GM21390 (cell line): ENCODE results near the gene PPP4R1.
A peak's percentile ranks its signal among the peaks of the same experiment; 100 is the strongest.
"Not testable (repeated sequence)": the region's sequence is repeated elsewhere in the genome, so short reads cannot be mapped to it uniquely, and the experiment has no call there.

ENCODE experiments used
- ATAC-seq: cut with Tn5 transposase; IDR thresholded peaks from one replicate; pipeline ENCODE4 v1.9.1; 2021; ENCODE audit not compliant: unreplicated experiment

PPP4R1 gene

DNA sequence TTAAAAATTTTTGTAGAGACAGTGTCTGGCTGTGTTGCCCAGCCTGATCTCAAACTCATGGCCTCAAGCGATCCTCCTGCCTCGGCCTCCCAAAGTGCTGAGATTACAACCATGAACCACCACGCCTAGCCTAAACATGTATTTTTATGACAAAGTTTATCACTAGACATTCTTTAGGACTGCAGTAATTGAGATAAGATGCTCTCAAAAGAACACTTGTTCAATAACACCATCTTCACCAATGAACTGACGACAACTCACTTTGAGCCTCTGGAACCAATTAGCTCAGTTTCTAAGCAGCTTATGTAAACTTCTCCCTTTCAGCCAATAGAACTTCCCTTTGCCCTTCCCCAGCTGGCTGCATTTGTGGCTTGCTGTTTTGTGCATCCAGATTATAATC is 15.3 kb upstream of the PPP4R1 start:
- ATAC-seq = no peak

DNA sequence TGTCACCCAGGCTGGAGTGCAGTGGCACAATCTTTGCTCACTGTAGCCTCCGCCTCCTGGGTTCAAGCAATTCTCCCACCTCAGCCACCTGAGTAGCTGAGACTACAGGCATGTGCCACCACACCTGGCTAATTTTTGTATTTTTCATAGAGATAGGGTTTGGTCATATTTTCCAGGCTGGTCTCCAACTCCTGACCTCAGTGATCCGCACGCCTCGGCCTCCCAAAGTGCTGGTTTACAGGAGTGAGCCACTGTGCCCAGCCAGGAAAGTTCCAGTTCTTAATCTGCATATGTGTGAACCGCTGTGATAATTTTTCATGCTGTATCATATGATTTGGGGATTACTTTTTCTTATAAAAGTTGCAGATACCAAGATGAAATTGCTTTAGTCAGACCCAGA is 14.6 kb upstream of the PPP4R1 start:
- no peak for ATAC-seq

DNA sequence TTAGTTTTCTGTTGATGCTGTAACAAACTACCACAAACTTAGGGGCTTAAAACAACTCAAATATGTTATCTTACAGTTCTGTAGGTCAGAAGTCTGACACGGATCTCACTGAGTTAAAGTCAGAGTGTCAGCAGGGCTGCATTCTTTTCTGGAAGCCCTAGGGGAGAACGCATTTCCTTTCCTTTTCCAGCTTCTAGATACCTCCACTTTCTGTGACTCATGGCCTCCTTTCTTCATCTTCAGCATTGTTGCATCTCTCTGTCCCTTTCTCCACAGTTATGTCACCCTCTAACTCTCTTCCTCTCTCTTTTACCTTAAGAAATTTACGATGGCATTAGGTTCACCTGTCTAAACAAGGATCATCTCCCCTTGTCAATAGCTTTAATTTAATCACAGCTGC is 13.3 kb upstream of the PPP4R1 start:
- ATAC-seq = no peak

DNA sequence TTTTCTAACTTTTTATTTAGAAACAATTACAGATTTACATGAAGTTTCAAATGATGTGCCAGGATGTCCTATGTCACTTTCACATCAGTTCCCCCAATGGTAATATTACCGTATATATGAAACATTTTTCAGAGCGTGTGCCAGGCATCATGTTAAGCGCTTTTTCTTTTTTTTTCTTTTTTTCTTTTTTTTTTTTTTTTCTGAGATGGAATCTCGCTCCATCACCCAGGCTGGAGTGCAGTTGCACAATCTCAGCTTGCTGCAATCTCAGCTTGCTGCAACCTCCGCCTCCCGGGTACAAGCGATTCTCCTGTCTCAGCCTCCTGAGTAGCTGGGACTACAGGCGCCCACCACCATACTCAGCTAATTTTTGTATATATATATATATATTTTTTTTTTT is 5.6 kb upstream of the PPP4R1 start:
- no peak for ATAC-seq

DNA sequence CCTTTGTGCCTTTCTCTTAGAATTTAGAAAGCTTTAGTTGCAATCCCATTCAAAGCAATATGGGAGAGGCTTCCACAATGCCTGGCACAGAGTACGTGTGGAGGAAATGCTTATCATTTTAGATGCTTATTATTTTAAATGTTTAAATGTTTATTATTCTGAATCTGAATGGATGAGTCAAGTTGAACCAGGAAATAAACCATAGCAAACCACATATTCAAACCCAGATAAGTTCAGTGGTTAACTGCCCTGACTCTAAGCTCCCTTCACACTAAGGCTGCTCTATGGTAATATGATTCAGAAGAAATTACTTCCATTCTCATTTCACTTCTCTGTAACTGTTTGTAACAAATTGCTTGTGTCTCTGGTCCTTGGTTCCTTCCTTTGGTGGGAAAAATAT is 5.2 kb upstream of the PPP4R1 start:
- ATAC-seq = no peak

DNA sequence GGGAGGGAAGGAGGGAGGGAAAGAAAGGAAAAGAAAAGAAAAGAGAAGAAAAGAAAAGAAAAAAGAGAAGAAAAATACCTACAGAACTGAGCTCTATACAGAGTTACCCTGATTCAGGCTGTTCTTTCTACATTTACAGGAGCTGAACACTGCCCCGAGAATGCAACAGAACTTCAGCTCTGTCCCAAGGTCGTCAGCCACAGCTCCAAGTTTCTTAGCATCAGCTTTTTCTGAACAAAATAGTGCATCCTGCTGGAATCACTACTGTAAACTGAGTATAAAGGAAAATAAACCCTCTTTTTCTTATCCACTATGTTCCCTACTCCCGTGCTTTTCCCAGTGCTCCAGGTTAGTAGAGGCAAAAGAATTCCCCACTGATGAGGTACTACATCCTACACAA is 4.7 kb upstream of the PPP4R1 start:
- no peak for ATAC-seq

DNA sequence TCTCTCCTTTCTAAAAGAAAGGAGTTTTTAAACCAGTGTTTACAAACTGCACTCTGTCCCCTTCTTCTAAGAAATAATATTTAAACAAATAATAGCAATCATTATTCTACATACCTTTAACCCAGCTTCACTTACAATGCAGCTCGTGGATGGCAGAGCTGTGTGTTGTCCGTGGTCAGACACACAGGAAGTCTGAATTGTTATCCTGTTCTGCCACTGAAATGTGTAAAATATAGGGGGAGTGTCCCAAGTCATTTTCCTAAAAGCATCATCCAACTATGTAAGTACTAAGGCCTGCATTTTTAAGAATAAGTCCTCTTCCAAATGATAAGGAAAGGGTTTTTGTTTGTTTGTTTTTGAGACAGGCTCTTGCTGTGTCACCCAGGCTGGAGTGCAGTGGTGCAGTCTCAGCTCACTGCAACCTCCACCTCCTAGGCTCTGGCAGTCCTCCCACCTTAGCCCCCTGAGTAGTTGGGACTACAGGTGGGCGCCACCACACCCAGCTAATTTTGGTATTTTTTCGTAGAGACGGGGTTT is 2.7 kb upstream of the PPP4R1 start:
- ATAC-seq = no peak

DNA sequence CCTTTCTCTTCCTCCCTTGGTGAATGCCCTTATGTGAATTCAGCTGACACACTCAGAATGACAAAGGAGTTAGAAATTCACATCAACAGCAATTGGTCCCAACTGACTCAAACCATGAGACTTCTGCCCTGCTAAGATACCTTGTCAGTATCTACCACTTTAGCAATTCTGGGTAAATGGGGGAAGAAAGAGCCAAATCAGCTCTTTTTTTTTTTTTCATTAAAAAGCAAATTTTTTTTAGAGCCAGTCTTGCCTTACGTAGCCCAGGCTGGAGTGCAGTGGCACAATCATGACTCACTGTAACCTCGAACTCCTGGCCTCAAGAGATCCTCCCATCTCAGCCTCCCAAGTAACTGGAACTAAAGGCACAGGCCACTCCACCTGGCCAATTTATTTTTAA is 1.7 kb upstream of the PPP4R1 start:
- ATAC-seq = no peak

DNA sequence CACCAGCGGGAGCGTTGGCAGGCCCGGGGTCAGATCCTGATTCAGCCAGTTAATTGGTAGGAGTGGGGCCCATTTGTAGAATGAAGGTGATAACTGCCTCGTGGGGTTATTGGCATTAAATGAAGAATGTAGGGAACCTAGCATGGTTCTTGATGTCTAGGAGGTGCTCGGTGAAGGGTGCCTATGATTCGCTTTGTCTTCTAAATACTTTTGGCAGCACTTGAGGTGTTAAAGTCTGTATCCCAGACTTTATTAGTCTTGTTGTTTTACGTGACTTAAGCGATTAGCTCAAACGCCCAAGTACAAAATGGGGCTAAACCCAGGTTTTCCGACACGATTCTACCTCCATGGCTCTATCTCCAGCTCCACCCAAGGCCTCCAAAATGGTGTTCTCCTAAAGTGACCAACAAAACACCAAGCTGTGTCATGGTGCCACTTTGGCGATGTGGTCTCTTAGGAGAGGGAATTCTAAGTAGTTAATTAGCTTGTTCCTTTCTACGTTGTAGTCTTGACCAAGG is 980 bp upstream of the PPP4R1 start:
- ATAC-seq = no peak

DNA sequence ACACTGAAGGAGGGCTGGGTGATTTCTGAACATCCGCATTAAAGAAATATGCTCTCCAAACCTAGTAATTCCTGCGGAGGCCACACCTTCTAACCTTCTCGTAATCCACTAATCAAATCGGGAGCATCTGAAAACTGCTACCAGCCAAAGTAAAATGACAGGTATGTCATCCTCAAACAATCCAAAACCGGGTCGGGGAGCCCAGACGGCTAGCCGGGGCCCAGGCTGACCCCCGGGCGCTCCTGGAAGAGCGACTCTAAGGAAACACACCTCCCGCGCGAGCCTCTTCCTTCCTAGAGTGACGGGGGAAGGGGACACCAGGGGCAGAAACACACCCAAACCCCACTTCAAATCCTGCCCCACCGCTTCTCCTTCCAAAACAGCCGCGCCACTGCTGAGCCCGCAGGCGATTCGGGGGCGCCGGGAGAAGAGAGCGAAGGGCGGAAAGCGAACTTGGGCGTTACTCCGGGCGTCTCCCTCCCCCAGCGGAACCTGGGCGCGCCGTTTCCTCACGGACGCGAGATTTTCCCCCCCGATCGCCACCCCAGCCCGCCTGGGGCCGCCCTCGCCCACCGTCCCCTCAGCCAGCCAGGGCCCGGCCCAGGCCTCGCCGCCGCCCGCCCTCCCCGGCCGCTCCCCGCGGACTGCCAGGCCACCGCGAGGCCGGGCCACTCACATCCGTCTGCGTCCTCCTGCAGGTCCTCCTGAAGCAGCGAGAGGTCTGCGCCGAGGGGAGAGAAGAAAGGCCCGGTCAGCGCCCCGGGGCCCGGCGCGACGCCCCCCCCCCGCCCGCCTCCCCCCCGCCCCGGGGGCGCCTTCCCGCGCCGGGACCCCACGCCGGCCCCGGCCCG is 584 bp downstream of the PPP4R1 start:
- ATAC-seq = peak; percentile 26

DNA sequence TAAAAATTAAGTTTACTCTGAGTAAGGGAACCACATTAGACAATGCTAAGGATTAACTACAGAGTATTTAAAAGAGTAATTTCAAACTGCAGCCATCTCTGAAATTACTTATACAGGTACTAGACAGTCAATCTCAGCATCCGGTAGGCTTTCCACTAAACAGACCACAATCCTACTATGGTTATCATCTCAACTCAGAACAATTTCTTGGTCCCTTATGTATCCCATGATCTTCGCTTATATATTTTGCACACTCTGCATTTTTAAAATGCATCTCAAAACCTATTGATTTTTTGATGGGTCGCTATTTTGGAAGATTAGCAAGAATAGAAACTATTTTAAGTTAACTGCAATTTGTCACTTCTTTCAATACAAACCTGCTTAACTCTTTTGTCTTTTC is 1.4 kb downstream of the PPP4R1 start:
- no peak for ATAC-seq

DNA sequence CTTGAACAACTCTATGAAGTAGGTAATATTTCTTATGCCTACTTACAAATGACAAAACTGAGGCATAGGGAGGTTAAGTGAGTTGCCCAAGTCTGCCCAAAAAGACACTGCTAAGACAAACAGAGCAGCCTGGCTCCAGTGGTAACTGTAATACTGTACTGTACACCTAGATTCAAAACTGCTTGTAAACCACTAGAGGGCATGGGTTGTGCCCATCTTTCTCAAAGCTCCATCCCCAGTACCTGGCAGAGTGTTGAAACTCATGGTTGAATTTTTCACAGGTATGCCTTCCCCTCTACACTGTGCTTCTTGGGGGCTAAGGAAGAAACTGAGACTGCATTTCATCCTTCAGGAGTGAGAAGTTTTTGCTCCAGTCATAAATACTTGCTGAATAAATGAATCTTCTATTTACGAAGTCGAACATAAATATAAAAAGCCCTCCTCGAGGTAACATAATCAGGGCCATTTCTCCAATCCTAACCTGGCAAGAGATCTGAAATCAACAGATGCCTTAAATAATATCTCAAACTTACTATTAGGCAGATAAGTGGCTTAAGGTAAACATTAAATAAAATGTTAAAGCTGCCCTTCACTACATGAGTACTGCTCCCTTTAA is 2.0 kb downstream of the PPP4R1 start:
- peak; percentile 46 for ATAC-seq

DNA sequence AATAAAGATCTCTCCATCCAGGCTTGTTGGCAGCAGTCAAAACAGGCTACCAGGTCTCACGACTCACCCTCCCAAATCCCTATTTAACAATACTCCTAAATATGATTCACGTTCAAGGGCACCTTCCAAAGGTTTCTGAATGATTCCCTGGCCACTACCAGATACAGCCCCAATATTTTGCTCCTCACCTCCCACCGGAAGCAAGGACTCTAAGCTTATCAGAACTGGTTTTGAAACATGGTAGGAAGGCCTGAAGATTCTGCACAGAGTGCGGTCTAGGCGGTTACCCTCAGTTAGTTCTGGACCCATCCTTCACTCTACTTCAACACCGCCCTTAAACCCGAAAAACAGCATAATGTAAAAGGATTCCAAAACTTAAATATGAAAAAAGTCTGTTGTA is 5.2 kb downstream of the PPP4R1 start:
- no peak for ATAC-seq

DNA sequence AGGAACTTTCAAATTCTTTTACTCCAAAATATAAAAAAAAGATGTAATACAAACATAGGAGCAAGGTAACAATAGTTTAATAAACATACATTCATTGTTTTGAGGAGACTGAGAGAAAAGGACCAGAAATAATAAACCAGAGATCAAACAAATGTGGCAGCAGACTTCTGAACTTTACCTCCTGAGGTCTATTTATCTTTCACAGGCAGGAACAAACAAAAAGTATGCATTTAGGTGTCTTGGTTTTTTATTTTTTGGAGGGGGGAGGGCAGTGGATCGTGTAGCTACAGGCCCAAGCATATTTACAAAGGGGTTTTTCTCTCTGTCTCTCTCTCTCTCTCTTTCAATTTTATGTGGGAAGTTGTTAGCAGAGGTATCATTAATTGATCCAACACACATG is 5.6 kb downstream of the PPP4R1 start:
- no peak for ATAC-seq

DNA sequence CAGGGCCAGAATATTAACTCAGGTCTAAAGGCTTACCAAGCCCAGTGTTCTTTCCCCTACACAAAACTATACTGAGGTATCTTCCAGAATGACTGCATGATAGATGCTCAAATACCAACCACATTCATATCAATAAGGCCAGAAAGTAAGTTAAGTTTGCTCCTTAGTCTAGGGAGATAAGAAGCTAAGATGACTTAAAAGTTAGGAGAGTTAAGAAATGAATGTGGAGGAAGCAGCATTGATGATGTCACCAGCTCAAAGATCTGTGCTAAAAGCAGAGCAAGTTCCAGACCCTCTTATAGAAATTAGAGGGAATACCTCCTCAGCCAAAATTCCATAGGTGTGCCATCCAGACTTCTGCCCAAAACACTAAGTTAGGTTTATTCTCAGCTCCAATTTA is 6.1 kb downstream of the PPP4R1 start:
- ATAC-seq = no peak

DNA sequence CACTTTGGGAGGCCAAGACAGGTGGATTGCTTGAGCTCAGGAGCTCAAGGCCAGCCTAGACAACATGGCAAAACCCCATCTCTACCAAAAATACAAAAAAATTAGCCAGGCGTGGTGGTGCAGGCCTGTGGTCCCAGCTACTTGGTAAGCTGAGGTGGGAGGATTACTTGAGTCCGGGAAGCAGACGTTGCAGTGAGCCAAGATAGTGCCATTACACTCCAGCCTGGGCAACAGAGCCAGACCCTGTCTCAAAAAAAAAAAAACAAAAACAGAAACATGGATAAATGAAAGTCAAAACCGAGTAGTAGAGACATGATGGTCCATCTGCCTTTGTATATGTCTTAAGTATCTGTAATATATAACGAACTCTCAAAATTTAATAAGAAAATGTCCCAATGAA is 7.2 kb downstream of the PPP4R1 start:
- not testable (repeated sequence) for ATAC-seq

DNA sequence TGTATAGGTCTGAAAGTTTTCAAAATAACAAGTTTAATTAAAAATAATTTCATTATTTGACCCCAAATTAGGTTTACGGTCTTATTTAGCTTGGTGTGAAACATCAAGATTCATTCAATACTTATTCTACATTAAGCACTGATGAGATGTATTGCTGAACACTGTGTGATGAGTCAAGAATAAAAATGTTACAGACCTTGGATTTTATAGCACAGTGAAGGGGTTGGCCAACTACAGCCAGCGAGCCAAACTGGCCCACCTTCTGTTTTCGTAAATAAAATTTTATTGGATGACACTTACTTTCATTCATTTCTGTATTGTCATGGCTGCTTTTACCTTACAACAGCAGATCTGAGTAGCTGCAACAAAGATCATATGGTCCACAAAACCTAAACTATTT is 8.3 kb downstream of the PPP4R1 start:
- no peak for ATAC-seq

DNA sequence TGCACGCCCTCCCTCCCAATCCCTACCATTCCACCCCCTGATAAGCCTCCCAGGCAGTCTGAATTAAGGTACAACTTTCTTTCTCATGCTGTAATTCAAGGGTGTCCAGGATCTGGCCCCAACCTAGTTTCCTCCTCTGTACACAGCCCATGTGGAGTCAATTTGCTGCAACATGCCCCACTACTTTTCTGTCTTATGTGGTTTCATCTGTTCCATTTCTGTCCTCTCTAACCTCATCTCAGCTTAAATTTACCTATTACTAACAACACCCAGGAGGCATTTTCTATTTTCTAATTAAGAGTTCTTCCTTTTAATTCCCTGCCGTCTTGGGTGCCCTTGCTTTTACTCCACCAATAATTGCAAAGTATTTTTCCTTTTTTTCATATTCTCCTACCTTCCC is 10.0 kb downstream of the PPP4R1 start:
- ATAC-seq = no peak

DNA sequence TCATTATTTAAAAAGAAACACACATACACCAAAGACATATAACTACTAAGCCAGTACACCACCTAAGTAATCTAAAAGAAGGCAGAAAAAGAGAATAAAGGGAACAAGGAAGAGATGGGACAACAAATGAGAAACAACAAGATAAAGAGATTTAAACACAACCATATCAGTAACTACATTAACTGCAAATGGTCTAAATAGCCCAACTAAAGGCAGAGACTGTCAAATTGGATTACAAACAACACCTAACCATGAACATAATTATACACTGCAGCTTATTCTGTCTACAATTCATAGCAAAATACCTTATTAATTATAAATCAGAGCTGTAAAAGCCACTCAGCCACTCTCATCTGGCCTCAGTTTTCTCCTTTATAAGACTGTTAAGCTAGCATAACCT is 15.0 kb downstream of the PPP4R1 start:
- ATAC-seq = no peak

DNA sequence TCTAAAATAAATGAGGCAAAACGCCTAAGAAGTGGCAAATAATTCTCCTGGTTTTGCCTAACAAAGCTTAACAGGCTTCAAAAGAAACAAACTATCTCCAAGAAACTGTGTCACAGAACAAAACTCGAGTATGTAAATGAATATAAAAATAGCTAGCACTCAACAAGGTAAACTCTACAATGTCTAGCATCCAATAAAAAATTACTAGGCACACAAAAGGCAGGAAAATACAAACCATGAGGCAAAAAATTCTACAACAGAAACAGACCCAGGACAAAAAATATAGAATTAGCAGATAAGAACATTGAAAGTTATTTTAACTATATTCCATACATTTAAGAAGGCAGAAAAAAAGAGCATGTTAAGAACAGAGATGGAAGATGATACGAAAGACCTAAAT is 16.8 kb downstream of the PPP4R1 start:
- ATAC-seq = no peak

DNA sequence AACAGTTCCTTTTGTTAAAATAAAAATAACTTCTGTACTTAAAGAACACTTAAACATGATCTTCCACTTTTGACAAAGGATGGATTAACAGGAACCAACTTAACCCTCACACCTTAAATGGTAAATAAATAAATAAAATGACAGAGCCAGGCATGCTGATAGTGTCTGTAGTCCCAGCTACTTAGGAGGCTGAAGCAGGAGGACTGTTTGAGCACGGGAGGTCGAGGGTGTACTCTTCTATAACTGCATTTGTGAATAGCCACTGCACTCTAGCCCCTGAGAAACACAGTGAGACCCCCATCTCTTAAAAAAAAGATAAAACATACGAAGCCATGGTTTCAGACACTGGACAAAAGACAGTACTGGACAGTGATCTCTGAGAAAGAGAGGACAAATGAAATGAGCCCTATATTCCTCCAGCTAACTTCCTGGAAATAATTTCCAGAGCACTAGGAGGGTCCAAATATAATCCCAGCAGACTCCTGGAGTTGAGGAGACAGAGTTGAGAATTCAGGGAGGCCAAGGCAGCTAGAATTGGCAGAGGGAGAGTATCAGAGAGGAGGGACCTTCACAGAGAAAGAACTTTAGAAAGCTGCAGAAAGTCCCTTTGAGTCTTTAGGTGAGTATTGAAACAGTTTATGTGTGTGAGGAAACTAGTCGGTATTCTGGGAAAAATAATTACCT is 17.4 kb downstream of the PPP4R1 start:
- ATAC-seq = no peak

DNA sequence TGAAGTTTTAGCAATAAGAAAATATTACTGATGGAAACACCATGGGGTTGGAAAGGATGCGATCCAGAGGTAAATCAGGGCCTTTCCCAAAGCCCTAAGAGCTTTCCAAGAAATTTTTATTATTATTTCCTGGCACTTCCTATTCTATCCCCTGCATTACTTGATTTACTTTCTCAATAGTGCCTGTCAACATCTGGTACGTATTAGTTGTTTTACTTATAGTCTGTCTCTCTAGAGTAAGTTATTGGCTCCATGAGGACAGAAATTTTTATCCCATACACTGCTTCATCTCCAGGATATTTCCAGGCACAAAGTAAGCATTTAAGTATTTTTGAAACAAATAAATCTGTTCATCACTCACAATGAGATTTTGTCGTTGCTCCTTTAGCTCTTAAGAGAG is 18.1 kb downstream of the PPP4R1 start:
- no peak for ATAC-seq
